Lung (tissue), 12 donors: ENCODE data around the gene ECHS1. TPM values are rescaled to one million over a fixed set of nuclear protein-coding genes. Genes with fewer than 3 reads are reported as not detected.

Experiments
- ATAC-seq: fragments of 200-7000 bp; cut with Tn5 transposase; one replicate; pipeline ENCODE4 v1.9.1; 2020; ENCODE audit warnings: moderate number of reproducible peaks; ENCODE audit not compliant: insufficient read depth, low FRiP score
- DNase-seq, 3 donors: peaks; one replicate each; pipeline ENCODE4 v3.0.0-alpha.2; 2013 to 2017
- H3K27ac ChIP-seq, 2 donors: one replicate each; pipeline ENCODE4 v1.5.1; 2013; ENCODE audit warnings: mild to moderate bottlenecking in 2 of 2, moderate library complexity in 2 of 2, control low read depth in 1 of 2, inconsistent platforms in 1 of 2, low read depth in 1 of 2, low read length in 1 of 2
- H3K27me3 ChIP-seq, 3 donors: one replicate each; pipeline ENCODE4 v1.5.1; 2013; ENCODE audit warnings: low read length in 2 of 3; ENCODE audit not compliant: control insufficient read depth in 3 of 3, insufficient read depth in 3 of 3
- H3K36me3 ChIP-seq, 4 donors: one replicate each; pipeline ENCODE4 v1.5.1; 2013; ENCODE audit warnings: low read length in 4 of 4, mild to moderate bottlenecking in 1 of 4, moderate library complexity in 1 of 4; ENCODE audit not compliant: control insufficient read depth in 4 of 4, insufficient read depth in 4 of 4
- H3K4me1 ChIP-seq, 5 donors: one replicate each; pipeline ENCODE4 v1.5.1; 2013; ENCODE audit warnings: low read length in 5 of 5, mild to moderate bottlenecking in 2 of 5, moderate library complexity in 1 of 5; ENCODE audit not compliant: control insufficient read depth in 5 of 5, insufficient read depth in 5 of 5
- H3K4me3 ChIP-seq: one replicate; pipeline ENCODE4 v1.5.1; 2013; ENCODE audit warnings: mild to moderate bottlenecking, control low read depth, moderate library complexity
- H3K9ac ChIP-seq, 2 donors: one replicate each; pipeline ENCODE4 v1.5.1; 2013; ENCODE audit warnings: low read length in 2 of 2, control low read depth in 1 of 2; ENCODE audit not compliant: insufficient read depth in 1 of 2
- H3K9me3 ChIP-seq, 4 donors: one replicate each; pipeline ENCODE4 v1.5.1; 2013; ENCODE audit warnings: low read length in 3 of 4, mild to moderate bottlenecking in 1 of 4, moderate library complexity in 1 of 4; ENCODE audit not compliant: control insufficient read depth in 4 of 4, insufficient read depth in 3 of 4
- CTCF ChIP-seq: IDR thresholded peaks from 2 replicates; pipeline ENCODE4 v1.5.1; 2012; ENCODE audit warnings: mild to moderate bottlenecking; ENCODE audit errors: control extremely low read depth, extremely low read depth
- WGBS, 2 donors: extraction: QIAGEN DNeasy Blood & Tissue Kit; methylation state at CpG; one replicate each; pipeline ENCODE4 v1.1.7; 2013; 5-methylcytosine and 5-hydroxymethylcytosine counted together
- polyA plus RNA-seq, 2 donors: library from polyadenylated mRNA; stranded (reverse); fragments of 200-250 nt; gene quantifications; one replicate each; pipeline ENCODE4 v1.2.1, GENCODE V29; 2013
- total RNA-seq, 2 donors: library from RNA; depleted of rRNA in 1 of 2; stranded (reverse); fragments of >200 nt in 1 of 2; gene quantifications; one replicate each; pipeline ENCODE4 v1.2.1, GENCODE V29; 2014 to 2021
- donor health status: control.
- donor health status: control.
- donor health status: Bipolar disorder and iron deficiency.
- donor health status: healthy.
- donor health status: DM: yes; HTN: yes; CAD: no.

Gene ECHS1
- total and polyA plus RNA-seq, 4 donors: 44.5 to 83.9 (median 76.7) TPM

- no peak overlapping the region for H3K27ac ChIP-seq
- no peak overlapping the region for H3K9ac ChIP-seq
- DNase-seq (no peak), ATAC-seq (no peak)
- 32 to 42% methylated on average over 28 of the region's 28 CpGs for WGBS, 2 donors
- no peak for TF ChIP-seq CTCF
- H3K27me3 ChIP-seq: peaks cover 16 to 54% (median 42%) of the 10 kb centered on the region in 3 donors
- no peaks in the 10 kb centered on the region for H3K36me3 ChIP-seq
- H3K9me3 ChIP-seq: peaks cover 0 to 2% (median 0%) of the 10 kb centered on the region in 4 donors
- H3K4me1 ChIP-seq: peaks cover 0 to 10% (median 0%) of the 10 kb centered on the region in 5 donors
- H3K4me3 ChIP-seq: no peak overlapping the region
Observed at GRCh38 chr10:133326745-133327650, 46.2 kb downstream of the ECHS1 start.

- Histone ChIP-seq H3K27ac (no peak overlapping the region), H3K27me3 (peaks cover 16 to 48% (median 37%) of the 10 kb centered on the region in 3 donors), H3K9me3 (peaks cover 0 to 2% (median 0%) of the 10 kb centered on the region in 4 donors), H3K4me1 (peaks cover 0 to 10% (median 0%) of the 10 kb centered on the region in 5 donors), H3K9ac (no peak overlapping the region), H3K36me3 (no peaks in the 10 kb centered on the region), H3K4me3 (no peak overlapping the region)
- no peak for TF ChIP-seq CTCF
- no peak for DNase-seq
- no peak for ATAC-seq
- WGBS, 2 donors: 30 to 35% methylated on average over 9 of the region's 9 CpGs
Observed at GRCh38 chr10:133326223-133326551, 47.0 kb downstream of the ECHS1 start.

- Histone ChIP-seq H3K4me1 (peaks cover 0 to 10% (median 0%) of the 10 kb centered on the region in 5 donors), H3K27me3 (peaks cover 16 to 44% (median 32%) of the 10 kb centered on the region in 3 donors), H3K9ac (no peak overlapping the region), H3K36me3 (no peaks in the 10 kb centered on the region), H3K4me3 (no peak overlapping the region), H3K9me3 (peaks cover 0 to 7% (median 0%) of the 10 kb centered on the region in 4 donors), H3K27ac (no peak overlapping the region)
- 1 to 2% methylated on average over 45 to 91 of the region's 91 CpGs for WGBS, 2 donors
- DNase-seq (no peak), ATAC-seq (no peak)
- TF ChIP-seq CTCF: no peak
Observed at GRCh38 chr10:133325440-133326222, 47.5 kb downstream of the ECHS1 start.
